Endothelial cell of hepatic sinusoid (primary cell): ENCODE results near the gene KIFAP3.
"Not testable (repeated sequence)": the region's sequence is repeated elsewhere in the genome, so short reads cannot be mapped to it uniquely, and the experiment has no call there.

Experiments used
- in situ Hi-C: cut with HindIII; loops from 2 replicates; pipeline ENCODE4 v1.10.0; 2017; ENCODE audit warnings: low sequenced_read_pairs

KIFAP3 gene

DNA sequence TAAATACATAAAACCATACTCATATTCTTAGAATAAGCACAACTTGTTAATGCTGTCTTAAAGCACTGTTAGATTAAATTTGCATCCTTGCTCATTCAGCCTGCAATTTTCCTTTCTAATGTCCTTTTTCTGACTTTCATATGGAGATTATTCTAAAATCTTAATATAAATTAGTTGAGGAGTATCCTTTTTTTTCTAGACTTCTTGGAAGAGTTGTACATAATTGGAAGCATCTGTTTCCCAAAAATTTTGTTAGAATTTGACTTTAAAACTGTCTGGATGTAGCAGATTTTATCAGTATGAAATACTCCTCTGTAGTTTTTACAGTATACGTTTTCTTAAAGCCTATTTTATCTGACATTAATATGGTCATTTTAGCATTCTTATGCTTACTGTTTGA lies 9.7 kb downstream of the KIFAP3 start:
- in situ Hi-C loops, result no loop called here

DNA sequence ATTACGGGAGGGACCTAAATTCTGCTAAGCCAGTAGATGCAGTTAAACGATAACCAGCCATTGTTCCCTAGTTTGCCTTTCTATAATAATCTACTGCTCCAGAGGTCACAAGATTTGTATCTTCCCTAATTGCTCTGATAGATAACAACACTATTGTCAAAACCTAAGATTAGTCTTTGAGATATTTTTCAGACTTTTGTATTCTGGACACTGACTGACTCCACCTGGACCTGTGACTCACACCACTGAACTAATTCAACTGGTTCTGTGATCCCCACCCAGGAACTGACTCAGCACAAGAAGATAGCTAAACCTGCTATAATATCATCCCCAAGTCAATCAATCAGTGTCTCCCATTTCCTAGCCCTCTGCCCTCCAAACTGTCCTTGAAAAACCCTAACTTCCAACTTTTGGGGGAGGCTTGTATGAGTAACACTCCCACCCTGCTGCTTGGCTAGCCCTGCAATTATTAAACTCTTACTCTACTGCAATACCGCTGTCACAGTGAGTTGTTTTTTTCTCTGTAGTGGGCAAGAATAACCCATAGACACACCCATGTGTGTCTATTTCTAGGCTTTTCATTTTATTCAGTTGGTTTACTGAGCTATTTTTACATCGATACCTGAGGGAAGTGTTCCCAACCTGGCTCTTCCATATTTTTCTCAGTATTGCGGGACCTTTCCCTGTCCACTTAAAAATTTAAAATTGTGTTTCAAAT lies 11.2 kb downstream of the KIFAP3 start:
- in situ Hi-C loops, result no loop called here

DNA sequence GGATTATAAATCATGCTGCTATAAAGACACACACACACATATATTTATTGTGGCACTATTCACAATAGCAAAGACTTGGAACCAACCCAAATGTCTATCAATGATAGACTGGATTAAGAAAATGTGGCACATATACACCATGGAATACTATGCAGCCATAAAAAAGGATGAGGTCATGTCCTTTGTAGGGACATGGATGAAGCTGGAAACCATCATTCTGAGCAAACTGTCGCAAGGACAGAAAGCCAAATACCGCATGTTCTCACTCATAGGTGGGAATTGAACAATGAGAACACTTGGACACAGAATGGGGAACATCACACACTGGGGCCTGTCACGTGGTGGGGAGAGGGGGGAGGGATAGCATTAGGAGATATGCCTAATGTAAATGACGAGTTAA lies 12.8 kb downstream of the KIFAP3 start:
- in situ Hi-C loops, result not testable (repeated sequence)

DNA sequence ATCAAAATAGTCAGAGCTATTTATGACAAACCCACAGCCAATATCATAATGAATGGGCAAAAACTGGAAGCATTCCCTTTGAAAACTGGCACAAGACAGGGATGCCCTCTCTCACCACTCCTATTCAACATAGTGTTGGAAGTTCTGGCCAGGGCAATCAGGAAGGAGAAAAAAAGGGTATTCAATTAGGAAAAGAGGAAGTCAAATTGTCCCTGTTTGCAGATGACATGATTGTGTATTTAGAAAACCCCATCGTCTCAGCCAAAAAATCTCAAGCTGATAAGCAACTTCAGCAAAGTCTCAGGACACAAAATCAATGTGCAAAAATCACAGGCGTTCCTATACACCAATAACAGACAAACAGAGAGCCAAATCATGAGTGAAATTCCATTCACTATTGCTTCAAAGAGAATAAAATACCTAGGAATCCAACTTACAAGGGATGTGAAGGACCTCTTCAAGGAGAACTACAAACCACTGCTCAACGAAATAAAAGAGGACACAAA lies 14.4 kb downstream of the KIFAP3 start:
- in situ Hi-C loops, result not testable (repeated sequence)

- in situ Hi-C loops, result no loop called here
Measured at GRCh38 chr1:170049176-170049800, 25.2 kb downstream of the KIFAP3 start.

- in situ Hi-C loops, result no loop called here
Measured at GRCh38 chr1:170048515-170048914, 26.0 kb downstream of the KIFAP3 start.

- in situ Hi-C loops, result no loop called here
Measured at GRCh38 chr1:170044187-170044586, 30.3 kb downstream of the KIFAP3 start.

DNA sequence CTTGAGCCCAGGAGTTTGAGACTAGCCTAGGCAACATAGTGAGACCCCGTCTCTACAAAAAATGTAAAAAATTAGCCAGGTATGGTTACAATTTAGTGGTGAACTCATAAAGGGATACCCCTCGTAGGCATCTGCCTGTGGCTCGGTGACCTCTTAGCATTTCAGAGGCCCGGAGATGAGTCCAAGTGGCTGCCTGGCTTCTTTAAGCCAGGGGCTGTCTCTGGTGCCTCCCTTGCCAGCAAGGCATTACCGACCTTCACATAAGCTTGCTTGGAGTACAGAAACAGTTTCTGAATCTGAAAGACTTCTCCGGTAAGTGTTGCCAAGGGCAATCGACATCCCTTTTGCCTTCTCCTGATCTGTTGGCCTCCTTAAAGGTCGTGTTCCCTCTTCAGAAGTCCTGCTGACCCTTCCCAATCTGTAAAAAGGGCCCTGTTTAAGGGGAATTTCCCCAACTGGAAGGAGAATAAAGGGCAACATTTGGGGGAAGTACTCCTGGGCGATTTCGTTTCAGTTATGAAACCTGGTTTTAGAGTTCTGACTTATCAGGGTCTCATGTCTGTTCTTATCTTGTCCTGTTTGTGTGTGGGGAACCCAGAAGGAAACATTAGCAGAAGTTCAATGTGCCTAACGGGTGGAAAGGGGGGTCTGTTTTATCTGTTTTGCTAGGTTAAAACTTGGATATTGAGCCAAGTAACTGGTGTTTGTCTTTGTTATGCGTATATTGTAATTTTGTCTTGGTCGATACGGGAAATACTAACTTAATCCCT lies 32.9 kb downstream of the KIFAP3 start:
- in situ Hi-C loops, result no loop called here

GRCh38 chr1:170032531-170033280 lies 41.8 kb downstream of the KIFAP3 start:
- in situ Hi-C loops, result loop anchor here (5.0 kb wide), 1 partner anchor 45 kb away; no protein-coding TSS in a partner anchor

GRCh38 chr1:170030212-170030611 lies 44.3 kb downstream of the KIFAP3 start:
- in situ Hi-C loops, result loop anchor here (5.0 kb wide), 1 partner anchor 43 kb away; no protein-coding TSS in a partner anchor

GRCh38 chr1:170027760-170028159 lies 46.7 kb downstream of the KIFAP3 start:
- in situ Hi-C loops, result no loop called here

GRCh38 chr1:170020859-170021258 lies 53.6 kb downstream of the KIFAP3 start:
- in situ Hi-C loops, result no loop called here

DNA sequence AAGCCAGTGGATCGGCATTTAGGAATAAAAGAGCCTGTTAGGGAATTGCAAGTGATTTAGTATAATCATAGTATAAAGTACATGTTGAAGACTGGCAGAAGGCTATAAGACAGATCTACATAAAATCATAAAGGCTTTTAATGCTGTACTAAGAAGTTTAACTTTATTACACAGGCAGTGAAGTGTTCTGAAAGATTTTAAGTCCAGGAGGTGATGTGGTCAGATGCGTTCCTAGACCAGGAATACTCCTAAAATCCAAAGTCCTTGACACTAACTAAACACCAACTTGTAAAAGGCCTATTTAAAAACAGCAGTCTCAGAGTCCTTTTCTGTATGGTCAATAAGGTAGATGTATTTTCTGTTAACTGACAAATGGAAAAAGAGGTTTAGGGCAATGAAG lies 57.0 kb downstream of the KIFAP3 start:
- in situ Hi-C loops, result no loop called here

- in situ Hi-C loops, result no loop called here
Measured at GRCh38 chr1:170012920-170013319, 61.6 kb downstream of the KIFAP3 start.

GRCh38 chr1:170010443-170010842 lies 64.1 kb downstream of the KIFAP3 start:
- in situ Hi-C loops, result no loop called here

GRCh38 chr1:170009551-170009950 lies 64.9 kb downstream of the KIFAP3 start:
- in situ Hi-C loops, result no loop called here

- in situ Hi-C loops, result not testable (repeated sequence)
Measured at GRCh38 chr1:170008745-170009144, 65.8 kb downstream of the KIFAP3 start.

- in situ Hi-C loops, result not testable (repeated sequence)
Measured at GRCh38 chr1:170003270-170003835, 71.1 kb downstream of the KIFAP3 start.

DNA sequence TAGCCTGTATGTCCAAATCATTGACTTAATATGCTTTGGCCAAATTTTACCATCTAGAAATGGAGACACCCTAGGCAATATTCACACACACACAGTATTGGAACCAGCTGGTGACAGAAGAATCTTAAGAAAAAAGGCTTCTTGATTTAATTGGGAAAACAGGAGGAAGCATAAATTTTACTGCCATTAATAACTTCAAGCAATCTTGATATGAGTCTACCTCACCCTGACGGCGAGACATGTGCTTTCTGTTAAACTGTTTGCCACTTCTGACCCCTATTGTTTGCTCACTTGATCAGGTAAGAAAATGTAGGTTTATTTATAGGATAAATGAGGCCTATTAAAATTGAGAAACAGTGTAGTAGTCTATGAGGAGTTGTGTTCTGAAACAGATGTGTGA lies 73.2 kb downstream of the KIFAP3 start:
- in situ Hi-C loops, result no loop called here

GRCh38 chr1:169999761-170000160 lies 74.7 kb downstream of the KIFAP3 start:
- in situ Hi-C loops, result no loop called here
